ENCODE results near the gene DSG4.
"Not testable (repeated sequence)": the region's sequence is repeated elsewhere in the genome, so short reads cannot be mapped to it uniquely, and the experiment has no call there.

Gene DSG4

GRCh38 chr18:31376477-31376876, at the start of gene DSG4:
Gene DSG4 (plus strand): TSS chr18:31376777. CDS start chr18:31376912, 135 bp downstream.
- no peak for DNase-seq

- no peak for DNase-seq
Measured at GRCh38 chr18:31329787-31330438, 46.7 kb upstream of the DSG4 start.

GRCh38 chr18:31343454-31343853, 33.1 kb upstream of the DSG4 start:
- DNase-seq: no peak

GRCh38 chr18:31353336-31353735, 23.2 kb upstream of the DSG4 start:
- DNase-seq: not testable (repeated sequence)

GRCh38 chr18:31354990-31355389, 21.6 kb upstream of the DSG4 start:
- DNase-seq: no peak

GRCh38 chr18:31356025-31356424, 20.6 kb upstream of the DSG4 start:
- no peak for DNase-seq

- DNase-seq: no peak
Measured at GRCh38 chr18:31364190-31364589, 12.4 kb upstream of the DSG4 start.

GRCh38 chr18:31369478-31369877, 7.1 kb upstream of the DSG4 start:
- DNase-seq: no peak

- DNase-seq: no peak
Measured at GRCh38 chr18:31371989-31372388, 4.6 kb upstream of the DSG4 start.

- DNase-seq: no peak
Measured at GRCh38 chr18:31373641-31374040, 2.9 kb upstream of the DSG4 start.

- DNase-seq: no peak
Measured at GRCh38 chr18:31380912-31381311, 4.3 kb downstream of the DSG4 start.

GRCh38 chr18:31382107-31382506, 5.5 kb downstream of the DSG4 start:
- DNase-seq: no peak

GRCh38 chr18:31386741-31387140, 10.2 kb downstream of the DSG4 start:
- DNase-seq: no peak

- DNase-seq: no peak
Measured at GRCh38 chr18:31393286-31393685, 16.7 kb downstream of the DSG4 start.

GRCh38 chr18:31396796-31397612, 20.4 kb downstream of the DSG4 start:
- DNase-seq: no peak

GRCh38 chr18:31398191-31398590, 21.6 kb downstream of the DSG4 start:
- no peak for DNase-seq

GRCh38 chr18:31399306-31400032, 22.9 kb downstream of the DSG4 start:
- no peak for DNase-seq

GRCh38 chr18:31401156-31402025, 24.8 kb downstream of the DSG4 start:
- no peak for DNase-seq

GRCh38 chr18:31402026-31402373, 25.4 kb downstream of the DSG4 start:
- DNase-seq: no peak

GRCh38 chr18:31403409-31403808, 26.8 kb downstream of the DSG4 start:
- no peak for DNase-seq

GRCh38 chr18:31407649-31408048, 31.1 kb downstream of the DSG4 start:
- DNase-seq: no peak

- DNase-seq: no peak
Measured at GRCh38 chr18:31409276-31409675, 32.7 kb downstream of the DSG4 start.

Measured in activated T-cell treated with anti-CD3 and anti-CD28 coated beads for 4 hours (primary cell).